ENCODE measurements around the gene GFI1.

Gene GFI1

DNA sequence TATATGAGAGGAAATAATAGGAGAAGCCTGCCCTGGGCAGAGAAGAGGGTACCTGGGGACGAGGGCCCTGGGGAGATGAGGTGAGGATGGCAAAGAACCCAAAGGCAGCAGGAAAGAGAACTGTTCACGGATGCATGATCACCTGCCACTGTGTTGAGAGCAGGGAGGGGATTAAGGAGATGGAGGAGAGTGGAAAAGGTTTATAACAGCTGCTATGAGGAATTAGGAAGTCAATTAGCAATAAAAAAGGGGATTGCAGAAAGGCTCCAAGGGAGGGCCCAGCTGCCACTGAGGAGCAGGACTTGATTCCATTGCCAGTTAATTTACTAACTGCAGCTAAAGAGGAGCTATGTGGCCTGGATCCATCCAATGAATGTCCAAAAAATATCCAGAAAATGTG, 61.1 kb downstream of the GFI1 start:
- no peaks in the 10 kb centered on the region for H3K36me3 ChIP-seq (ENCODE audit: insufficient read depth, low read length)
- no peaks in the 10 kb centered on the region for H3K9me3 ChIP-seq (replicated peaks; ENCODE audit: low read length)
- no peak overlapping the region for H3K9ac ChIP-seq (ENCODE audit: low read depth, low read length)
- H3K4me2 ChIP-seq (ENCODE audit: low read length) = no peak overlapping the region
- no peaks in the 10 kb centered on the region for H3K4me1 ChIP-seq (ENCODE audit: control insufficient read depth, insufficient read depth, low read length)
- H3K27me3 ChIP-seq (ENCODE audit: control insufficient read depth, insufficient read depth, low read length) = no peaks in the 10 kb centered on the region
- H3K4me3 ChIP-seq (ENCODE audit: low read length) = no peak overlapping the region
